Stimulated activated naive CD8-positive, alpha-beta T cell treated with anti-CD3 and anti-CD28 coated beads, Interleukin-15, amount 100 ng/mL, for 72 hours (primary cell): ENCODE measurements around the gene PARP3.
A peak's percentile ranks its signal among the peaks of the same experiment; 100 is the strongest.

Experiments
- ATAC-seq: fragments of 150-1000 bp; cut with Tn5 transposase; 2 replicates; pipeline ENCODE4 v1.10.0; 2021; ENCODE audit warnings: mild to moderate bottlenecking, moderate library complexity
- DNase-seq, 2 donors: peaks; one replicate each; pipeline ENCODE4 v3.0.0; 2021 to 2022
- H3K27ac Mint-ChIP-seq, 2 donors: one replicate each; pipeline ENCODE4 v1.8.0; 2022; ENCODE audit warnings: mild to moderate bottlenecking in 2 of 2, mixed read lengths in 2 of 2, moderate library complexity in 2 of 2
- H3K27me3 Mint-ChIP-seq: one replicate; pipeline ENCODE4 v1.8.0; 2022; ENCODE audit warnings: mixed read lengths
- H3K4me1 Mint-ChIP-seq: one replicate; pipeline ENCODE4 v1.8.0; 2022; ENCODE audit warnings: mild to moderate bottlenecking, mixed read lengths
- H3K4me3 Mint-ChIP-seq, 2 donors: one replicate each; pipeline ENCODE4 v1.8.0; 2022; ENCODE audit warnings: mild to moderate bottlenecking in 2 of 2, mixed read lengths in 2 of 2, moderate library complexity in 1 of 2
- H3K9me3 Mint-ChIP-seq, 2 donors: one replicate each; pipeline ENCODE4 v1.8.0; 2022; ENCODE audit warnings: mixed read lengths in 2 of 2

Gene PARP3

DNA sequence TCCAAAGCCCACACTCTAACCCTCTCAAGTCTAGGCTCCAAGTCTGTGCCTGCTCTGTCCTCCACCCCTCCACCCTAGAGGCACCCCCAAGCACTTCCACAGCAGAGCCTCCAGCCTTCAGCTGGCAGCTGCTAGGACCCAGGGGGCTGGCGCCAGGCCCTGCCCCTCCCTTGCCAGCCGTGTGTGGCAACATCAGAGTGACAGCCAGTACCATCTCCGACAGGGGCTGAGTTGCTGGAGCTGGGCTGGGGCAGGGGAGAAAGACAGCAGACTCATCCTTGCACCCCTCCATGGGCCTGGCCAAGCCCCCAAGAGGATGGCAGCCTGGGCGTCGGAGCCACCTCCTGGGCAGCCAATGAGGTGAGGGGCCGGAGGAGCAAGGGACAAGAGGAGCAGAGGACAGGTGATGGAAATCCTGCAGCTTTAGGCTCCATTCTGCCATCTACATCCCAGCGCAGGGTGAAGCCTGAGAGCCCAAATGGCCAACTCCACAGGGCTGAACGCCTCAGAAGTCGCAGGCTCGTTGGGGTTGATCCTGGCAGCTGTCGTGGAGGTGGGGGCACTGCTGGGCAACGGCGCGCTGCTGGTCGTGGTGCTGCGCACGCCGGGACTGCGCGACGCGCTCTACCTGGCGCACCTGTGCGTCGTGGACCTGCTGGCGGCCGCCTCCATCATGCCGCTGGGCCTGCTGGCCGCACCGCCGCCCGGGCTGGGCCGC lies 13.2 kb downstream of the PARP3 start, which contains the start of gene GPR62:
Gene GPR62, plus strand, starts transcription at position 207 of the 718 bp plus-strand sequence. Its CDS starts 272 bp downstream, at position 479.
- Mint-ChIP-seq H3K4me3 (peak within 1 kb of the TSS; percentile 58 to 74), H3K4me1 (peaks cover 14% of the 10 kb centered on the region), H3K9me3 (no peaks in the 10 kb centered on the region), H3K27ac (no peak within 1 kb of the TSS), H3K27me3 (peaks cover 50% of the 10 kb centered on the region)
- DNase-seq = no peak
- no peak for ATAC-seq

DNA sequence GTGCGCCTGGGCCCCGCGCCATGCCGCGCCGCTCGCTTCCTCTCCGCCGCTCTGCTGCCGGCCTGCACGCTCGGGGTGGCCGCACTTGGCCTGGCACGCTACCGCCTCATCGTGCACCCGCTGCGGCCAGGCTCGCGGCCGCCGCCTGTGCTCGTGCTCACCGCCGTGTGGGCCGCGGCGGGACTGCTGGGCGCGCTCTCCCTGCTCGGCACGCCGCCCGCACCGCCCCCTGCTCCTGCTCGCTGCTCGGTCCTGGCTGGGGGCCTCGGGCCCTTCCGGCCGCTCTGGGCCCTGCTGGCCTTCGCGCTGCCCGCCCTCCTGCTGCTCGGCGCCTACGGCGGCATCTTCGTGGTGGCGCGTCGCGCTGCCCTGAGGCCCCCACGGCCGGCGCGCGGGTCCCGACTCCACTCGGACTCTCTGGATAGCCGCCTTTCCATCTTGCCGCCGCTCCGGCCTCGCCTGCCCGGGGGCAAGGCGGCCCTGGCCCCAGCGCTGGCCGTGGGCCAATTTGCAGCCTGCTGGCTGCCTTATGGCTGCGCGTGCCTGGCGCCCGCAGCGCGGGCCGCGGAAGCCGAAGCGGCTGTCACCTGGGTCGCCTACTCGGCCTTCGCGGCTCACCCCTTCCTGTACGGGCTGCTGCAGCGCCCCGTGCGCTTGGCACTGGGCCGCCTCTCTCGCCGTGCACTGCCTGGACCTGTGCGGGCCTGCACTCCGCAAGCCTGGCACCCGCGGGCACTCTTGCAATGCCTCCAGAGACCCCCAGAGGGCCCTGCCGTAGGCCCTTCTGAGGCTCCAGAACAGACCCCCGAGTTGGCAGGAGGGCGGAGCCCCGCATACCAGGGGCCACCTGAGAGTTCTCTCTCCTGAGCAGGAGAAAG lies 14.0 kb downstream of the PARP3 start:
- Mint-ChIP-seq H3K27me3 (peaks cover 50% of the 10 kb centered on the region), H3K4me1 (peaks cover 14% of the 10 kb centered on the region), H3K27ac (no peak overlapping the region), H3K9me3 (no peaks in the 10 kb centered on the region), H3K4me3 (peak overlapping the region; percentile 58 to 74)
- ATAC-seq (peak; percentile 85), DNase-seq (peak; percentile 55 to 56)

- no peak for ATAC-seq
- no peak overlapping the region for H3K4me3 Mint-ChIP-seq
- H3K9me3 Mint-ChIP-seq = no peaks in the 10 kb centered on the region
- no peak for DNase-seq
- peaks cover 50% of the 10 kb centered on the region for H3K27me3 Mint-ChIP-seq
- H3K4me1 Mint-ChIP-seq = peaks cover 14% of the 10 kb centered on the region
- no peak overlapping the region for H3K27ac Mint-ChIP-seq
Observed at GRCh38 chr3:51957520-51958205, 15.5 kb downstream of the PARP3 start.

DNA sequence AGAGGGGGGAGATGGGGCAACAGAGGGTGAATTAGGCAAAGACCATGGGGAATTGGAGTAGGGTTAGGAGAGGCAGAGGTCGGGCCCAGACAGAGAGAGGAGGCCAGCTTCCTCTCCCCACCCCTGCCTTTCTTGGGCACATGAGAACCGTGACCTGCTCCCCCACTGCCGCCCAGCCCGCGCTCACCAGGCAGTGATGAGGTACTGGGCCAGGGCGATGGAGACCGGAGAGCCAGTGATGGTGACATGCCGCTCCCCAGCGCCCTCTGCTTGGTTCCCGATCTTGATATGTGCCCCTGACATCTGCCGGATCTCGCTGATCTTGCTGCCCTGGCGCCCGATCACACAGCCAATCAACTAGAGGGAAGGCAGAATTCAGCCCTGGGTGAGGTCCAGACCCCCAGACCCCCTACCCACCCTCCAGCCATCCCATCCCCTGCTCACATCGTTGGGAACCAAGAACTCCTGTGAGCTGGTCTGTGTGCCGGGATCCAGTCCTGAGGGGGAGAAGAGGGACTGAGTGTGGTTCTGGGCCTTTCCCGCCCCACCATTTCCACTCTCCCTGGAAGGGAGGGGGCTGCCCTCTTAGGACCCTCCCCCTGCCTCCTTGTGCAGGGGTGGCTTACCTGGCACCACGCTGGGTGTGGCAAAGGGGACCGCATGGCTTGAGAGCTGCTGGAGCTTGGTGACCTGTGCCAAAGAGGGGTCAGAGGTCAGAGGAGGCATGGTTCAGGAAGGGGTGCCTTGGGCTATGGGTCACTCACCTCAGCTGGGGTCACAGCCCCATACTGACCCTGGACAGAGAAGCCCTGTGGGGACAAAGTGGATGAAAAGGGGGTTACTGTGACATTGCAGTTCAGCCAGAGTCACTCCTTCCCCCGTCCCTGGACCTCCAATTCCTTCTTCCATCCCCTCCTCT lies 16.7 kb downstream of the PARP3 start:
- DNase-seq = no peak
- Mint-ChIP-seq H3K27ac (no peak overlapping the region), H3K4me3 (no peak overlapping the region), H3K9me3 (no peaks in the 10 kb centered on the region), H3K4me1 (peaks cover 14% of the 10 kb centered on the region), H3K27me3 (peaks cover 41% of the 10 kb centered on the region)
- no peak for ATAC-seq

DNA sequence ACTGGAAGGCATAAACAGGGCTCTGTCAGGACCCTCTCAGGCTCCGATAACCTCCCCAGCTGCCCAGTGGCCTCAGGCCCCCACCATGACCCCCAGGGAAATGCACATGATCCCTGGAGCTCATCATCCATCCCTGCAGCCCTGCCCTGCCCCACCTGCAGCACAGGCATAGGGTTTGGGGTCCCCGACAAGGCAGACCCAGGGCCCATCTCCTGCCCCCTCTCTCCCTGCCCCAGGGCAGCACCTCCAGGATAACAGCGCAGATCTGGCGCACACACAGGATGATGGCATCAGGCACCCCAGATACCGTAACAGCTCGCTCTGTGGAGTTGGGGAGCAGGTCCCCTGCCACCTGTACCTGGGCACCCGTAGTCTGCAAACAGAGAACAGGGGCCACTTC lies 17.5 kb downstream of the PARP3 start:
- ATAC-seq = no peak
- no peaks in the 10 kb centered on the region for H3K9me3 Mint-ChIP-seq
- no peak overlapping the region for H3K4me3 Mint-ChIP-seq
- H3K27me3 Mint-ChIP-seq = peaks cover 37% of the 10 kb centered on the region
- no peak overlapping the region for H3K27ac Mint-ChIP-seq
- DNase-seq = no peak
- H3K4me1 Mint-ChIP-seq = peaks cover 14% of the 10 kb centered on the region

DNA sequence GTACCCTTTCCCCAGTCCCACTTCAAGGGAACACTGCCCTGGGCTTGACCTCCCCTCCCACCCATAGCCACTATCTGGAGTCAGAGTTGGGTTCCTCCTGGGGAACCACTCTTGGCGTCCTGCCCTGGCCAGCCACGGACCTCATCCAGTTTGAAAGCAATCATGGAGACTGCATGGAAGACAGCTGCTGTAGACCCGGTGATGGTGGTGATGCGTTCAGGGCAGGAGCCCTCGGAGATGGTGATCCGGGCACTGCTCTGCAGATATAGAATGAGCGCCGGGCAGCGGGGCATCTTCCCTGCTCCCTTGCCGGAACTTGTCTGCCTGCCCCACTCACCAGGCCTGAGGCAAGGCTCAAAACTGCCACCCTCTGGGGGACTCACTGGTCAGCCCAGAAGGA lies 18.2 kb downstream of the PARP3 start:
- peaks cover 37% of the 10 kb centered on the region for H3K27me3 Mint-ChIP-seq

DNA sequence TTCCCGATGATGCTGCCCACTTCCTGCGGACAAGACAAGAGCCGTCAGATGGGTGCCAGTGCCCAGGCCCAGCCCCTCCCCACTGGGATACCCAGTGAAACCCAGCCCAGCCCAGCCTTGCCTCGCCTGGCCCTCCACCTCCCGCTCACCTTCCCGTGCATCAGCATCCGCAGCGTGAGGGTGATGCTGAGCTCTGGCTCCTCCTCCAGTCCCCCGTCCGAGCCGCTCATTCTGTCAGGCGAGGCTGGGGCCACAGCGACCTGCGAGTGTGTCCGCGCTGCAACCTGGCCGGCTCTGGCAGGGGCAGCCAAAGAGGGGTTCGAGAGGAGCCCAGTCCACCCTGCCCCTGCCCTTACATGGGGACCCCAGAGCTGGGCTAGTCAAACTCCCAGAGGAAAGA lies 18.8 kb downstream of the PARP3 start:
- DNase-seq (no peak), ATAC-seq (no peak)
- Mint-ChIP-seq H3K4me3 (no peak overlapping the region), H3K27me3 (peaks cover 40% of the 10 kb centered on the region), H3K4me1 (peaks cover 15% of the 10 kb centered on the region), H3K9me3 (no peaks in the 10 kb centered on the region), H3K27ac (no peak overlapping the region)

More for the DNA sequence above, 18.2 kb downstream of the PARP3 start:
- no peak overlapping the region for H3K27ac Mint-ChIP-seq
- DNase-seq = no peak
- no peaks in the 10 kb centered on the region for H3K9me3 Mint-ChIP-seq
- no peak overlapping the region for H3K4me3 Mint-ChIP-seq
- H3K4me1 Mint-ChIP-seq = peaks cover 10% of the 10 kb centered on the region
- ATAC-seq = no peak

- Mint-ChIP-seq H3K4me1 (peaks cover 16% of the 10 kb centered on the region), H3K4me3 (no peak overlapping the region), H3K27ac (no peak overlapping the region), H3K27me3 (peaks cover 36% of the 10 kb centered on the region), H3K9me3 (no peaks in the 10 kb centered on the region)
- DNase-seq (no peak), ATAC-seq (no peak)
Observed at GRCh38 chr3:51961602-51962569, 19.7 kb downstream of the PARP3 start.

DNA sequence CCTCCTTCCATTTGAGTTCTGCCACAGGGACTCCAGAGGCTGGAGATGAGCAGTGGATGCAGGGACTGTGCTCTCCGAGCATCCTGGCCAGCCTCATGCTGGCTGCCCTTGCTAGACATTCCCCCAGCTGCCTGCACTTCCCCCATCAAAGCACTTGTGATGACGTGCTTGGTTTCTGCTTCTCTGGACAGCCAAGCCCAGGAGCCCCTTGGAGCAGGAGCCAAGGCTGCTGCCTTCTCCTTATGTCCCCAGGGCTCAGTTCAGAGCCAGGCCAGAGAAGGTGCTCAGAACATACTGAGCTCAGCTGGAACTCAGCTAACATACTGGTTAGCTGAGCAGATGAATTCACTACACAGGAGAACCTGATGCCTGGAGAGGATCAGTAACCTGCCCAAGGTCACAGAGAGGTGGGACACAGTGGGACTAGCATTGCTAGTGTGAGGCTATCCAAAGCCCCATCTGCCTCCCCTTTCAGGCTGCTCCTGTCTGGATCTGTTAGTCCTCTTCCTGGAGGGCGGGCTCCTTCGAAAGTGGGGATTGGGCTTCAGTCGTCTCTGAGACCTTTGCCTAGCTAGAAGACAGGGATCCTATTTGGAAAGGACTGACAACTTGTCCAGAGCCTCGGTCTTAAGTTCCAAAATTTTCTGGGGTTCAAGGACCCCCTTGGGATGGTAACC lies 20.8 kb downstream of the PARP3 start:
- Mint-ChIP-seq H3K27me3 (peaks cover 25% of the 10 kb centered on the region), H3K4me1 (peaks cover 20% of the 10 kb centered on the region), H3K27ac (no peak overlapping the region), H3K4me3 (no peak overlapping the region), H3K9me3 (no peaks in the 10 kb centered on the region)
- DNase-seq = no peak
- no peak for ATAC-seq

- Mint-ChIP-seq H3K27me3 (peaks cover 21% of the 10 kb centered on the region), H3K27ac (no peak overlapping the region), H3K4me1 (peaks cover 30% of the 10 kb centered on the region), H3K4me3 (no peak overlapping the region), H3K9me3 (no peaks in the 10 kb centered on the region)
- ATAC-seq (no peak), DNase-seq (no peak)
Observed at GRCh38 chr3:51963951-51964451, 21.8 kb downstream of the PARP3 start.

DNA sequence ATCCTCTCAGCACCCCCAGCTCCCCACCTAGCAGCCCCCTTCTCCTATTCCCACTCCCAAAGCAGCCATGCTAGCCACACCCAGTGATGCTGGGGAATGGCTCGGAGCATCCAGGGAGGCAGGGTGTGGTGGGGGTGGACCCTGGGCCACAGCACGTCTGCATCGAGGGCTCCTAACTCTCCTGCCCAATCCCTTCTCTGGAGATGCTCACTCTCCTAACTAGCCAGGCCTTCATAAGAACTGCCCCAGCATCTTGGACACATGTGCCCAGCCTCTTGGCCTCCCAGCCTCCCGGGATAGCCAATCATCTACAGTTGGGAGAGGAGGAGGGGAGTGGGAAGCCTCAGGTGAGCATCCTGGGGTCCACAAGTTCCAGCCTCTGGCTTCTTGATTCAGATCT lies 22.4 kb downstream of the PARP3 start:
- no peak for ATAC-seq

GRCh38 chr3:51966016-51966415 lies 23.9 kb downstream of the PARP3 start:
- H3K27ac Mint-ChIP-seq = peak overlapping the region in 1 of 2 donors; percentile 81
- H3K27me3 Mint-ChIP-seq = peaks cover 21% of the 10 kb centered on the region
- ATAC-seq = no peak
- peaks cover 39% of the 10 kb centered on the region for H3K4me1 Mint-ChIP-seq
- H3K9me3 Mint-ChIP-seq = no peaks in the 10 kb centered on the region
- H3K4me3 Mint-ChIP-seq = peak overlapping the region; percentile 72 to 86
- DNase-seq = no peak

More for the DNA sequence above, 22.4 kb downstream of the PARP3 start:
- Mint-ChIP-seq H3K27me3 (peaks cover 21% of the 10 kb centered on the region), H3K4me3 (no peak overlapping the region), H3K27ac (no peak overlapping the region), H3K4me1 (peaks cover 34% of the 10 kb centered on the region), H3K9me3 (no peaks in the 10 kb centered on the region)
- no peak for DNase-seq

DNA sequence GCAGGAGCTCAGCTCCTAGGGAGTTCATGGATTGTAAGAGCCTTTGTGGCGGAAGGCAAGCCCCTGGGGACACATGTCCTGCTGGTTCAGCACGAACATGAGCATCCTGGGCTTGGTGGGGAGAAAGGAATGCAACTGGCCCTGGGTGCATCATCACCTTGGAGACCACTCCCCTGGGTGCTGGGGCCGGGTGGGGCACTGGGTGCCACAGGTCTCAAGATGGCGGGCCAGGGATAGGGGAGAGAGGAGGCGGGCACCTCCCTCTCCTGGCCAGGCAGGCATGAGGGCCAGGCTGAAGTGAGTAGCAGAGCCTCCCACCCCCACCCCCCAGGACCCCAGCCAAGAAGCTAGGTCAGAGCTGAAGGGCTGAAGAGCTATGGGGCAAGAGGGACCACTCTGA lies 24.3 kb downstream of the PARP3 start:
- Mint-ChIP-seq H3K27ac (peak overlapping the region; percentile 80 to 92), H3K4me1 (peaks cover 44% of the 10 kb centered on the region), H3K9me3 (no peaks in the 10 kb centered on the region), H3K4me3 (peak overlapping the region; percentile 72 to 86), H3K27me3 (peaks cover 21% of the 10 kb centered on the region)
- DNase-seq = no peak
- ATAC-seq = no peak
